Measurements from ENCODE around the gene CCDC24. TPM values are rescaled to one million over a fixed set of nuclear protein-coding genes. Genes with fewer than 3 reads are reported as not detected.
A peak's percentile ranks its signal among the peaks of the same experiment; 100 is the strongest.

Gene CCDC24
- total and polyA plus RNA-seq, 2 of the 13 experiments (the other 11 are each of a cell fraction or from before 2014, with no cell fraction given) = 1.4 to 2.9 TPM

GRCh38 chr1:43946236-43947060 is 45.0 kb upstream of the CCDC24 start, which contains the start of gene IPO13 (continued):
- TF ChIP-seq, protein P1, sequence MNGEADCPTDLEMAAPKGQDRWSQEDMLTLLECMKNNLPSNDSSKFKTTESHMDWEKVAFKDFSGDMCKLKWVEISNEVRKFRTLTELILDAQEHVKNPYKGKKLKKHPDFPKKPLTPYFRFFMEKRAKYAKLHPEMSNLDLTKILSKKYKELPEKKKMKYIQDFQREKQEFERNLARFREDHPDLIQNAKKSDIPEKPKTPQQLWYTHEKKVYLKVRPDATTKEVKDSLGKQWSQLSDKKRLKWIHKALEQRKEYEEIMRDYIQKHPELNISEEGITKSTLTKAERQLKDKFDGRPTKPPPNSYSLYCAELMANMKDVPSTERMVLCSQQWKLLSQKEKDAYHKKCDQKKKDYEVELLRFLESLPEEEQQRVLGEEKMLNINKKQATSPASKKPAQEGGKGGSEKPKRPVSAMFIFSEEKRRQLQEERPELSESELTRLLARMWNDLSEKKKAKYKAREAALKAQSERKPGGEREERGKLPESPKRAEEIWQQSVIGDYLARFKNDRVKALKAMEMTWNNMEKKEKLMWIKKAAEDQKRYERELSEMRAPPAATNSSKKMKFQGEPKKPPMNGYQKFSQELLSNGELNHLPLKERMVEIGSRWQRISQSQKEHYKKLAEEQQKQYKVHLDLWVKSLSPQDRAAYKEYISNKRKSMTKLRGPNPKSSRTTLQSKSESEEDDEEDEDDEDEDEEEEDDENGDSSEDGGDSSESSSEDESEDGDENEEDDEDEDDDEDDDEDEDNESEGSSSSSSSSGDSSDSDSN (CRISPR knock-in tag; IDR thresholded peaks at IDR 0.05) = peak; percentile 95
- TF ChIP-seq ZNF350 (CRISPR knock-in tag; IDR thresholded peaks at IDR 0.05; ENCODE audit: borderline replicate concordance, low read depth) (peak; percentile 96), NPAS2 (CRISPR knock-in tag; IDR thresholded peaks at IDR 0.05; ENCODE audit: borderline replicate concordance) (no peak), E2F1 (CRISPR knock-in tag; IDR thresholded peaks at IDR 0.05) (no peak), ARNTL (CRISPR knock-in tag; IDR thresholded peaks at IDR 0.05) (peak; percentile 92), SMAD9 (CRISPR knock-in tag; IDR thresholded peaks at IDR 0.05) (peak; percentile 21; the same call in 1 of the 2 replicates), NCOA2 (CRISPR knock-in tag; IDR thresholded peaks at IDR 0.05) (peak; percentile 49; the same call in 1 of the 2 replicates), ZFP1 (CRISPR knock-in tag; IDR thresholded peaks at IDR 0.05) (0 out of 2 replicates have a peak, but pooled peaks have one; percentile 54), ZSCAN20 (CRISPR knock-in tag; IDR thresholded peaks at IDR 0.05; ENCODE audit: borderline replicate concordance) (no peak; the same call in 1 of the 2 replicates), SNRNP70 (IDR thresholded peaks at IDR 0.05; ENCODE audit: low read depth, low read length) (no peak), MYC (CRISPR knock-in tag; IDR thresholded peaks at IDR 0.05; ENCODE audit: borderline replicate concordance) (peak; percentile 99), E2F2 (CRISPR knock-in tag; IDR thresholded peaks at IDR 0.05; ENCODE audit: borderline replicate concordance) (no peak), SNAPC2 (CRISPR knock-in tag; IDR thresholded peaks at IDR 0.05) (0 out of 2 replicates have a peak, but pooled peaks have one; percentile 59), MIER3 (CRISPR knock-in tag; IDR thresholded peaks at IDR 0.05; ENCODE audit: borderline replicate concordance) (peak; percentile 91), ELF3 (CRISPR knock-in tag; IDR thresholded peaks at IDR 0.05) (peak; percentile 86), ZNF224 (CRISPR knock-in tag; IDR thresholded peaks at IDR 0.05) (no peak; the same call in 1 of the 2 replicates), HBP1 (CRISPR knock-in tag; IDR thresholded peaks at IDR 0.05; ENCODE audit: low read depth) (peak; percentile 80; the same call in 1 of the 2 replicates), REL (CRISPR knock-in tag; conservative IDR thresholded peaks at IDR 0.05) (peak; percentile 87; the same call in 1 of the 2 replicates), SAFB2 (CRISPR knock-in tag; IDR thresholded peaks at IDR 0.05; ENCODE audit: borderline replicate concordance, low read depth) (peak; percentile 78), ZNF780A (CRISPR knock-in tag; IDR thresholded peaks at IDR 0.05) (no peak; the same call in 1 of the 2 replicates), NR2C2 (CRISPR knock-in tag; IDR thresholded peaks at IDR 0.05; ENCODE audit: borderline replicate concordance) (peak; percentile 93)
- TF ChIP-seq, protein P2, sequence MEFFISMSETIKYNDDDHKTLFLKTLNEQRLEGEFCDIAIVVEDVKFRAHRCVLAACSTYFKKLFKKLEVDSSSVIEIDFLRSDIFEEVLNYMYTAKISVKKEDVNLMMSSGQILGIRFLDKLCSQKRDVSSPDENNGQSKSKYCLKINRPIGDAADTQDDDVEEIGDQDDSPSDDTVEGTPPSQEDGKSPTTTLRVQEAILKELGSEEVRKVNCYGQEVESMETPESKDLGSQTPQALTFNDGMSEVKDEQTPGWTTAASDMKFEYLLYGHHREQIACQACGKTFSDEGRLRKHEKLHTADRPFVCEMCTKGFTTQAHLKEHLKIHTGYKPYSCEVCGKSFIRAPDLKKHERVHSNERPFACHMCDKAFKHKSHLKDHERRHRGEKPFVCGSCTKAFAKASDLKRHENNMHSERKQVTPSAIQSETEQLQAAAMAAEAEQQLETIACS (CRISPR knock-in tag; IDR thresholded peaks at IDR 0.05) = 0 out of 2 replicates have a peak, but pooled peaks have one; percentile 22

Measured in HepG2 (cell line).